HepG2 (cell line): ENCODE data around the gene SMURF2. TPM values are rescaled to one million over a fixed set of nuclear protein-coding genes. Genes with fewer than 3 reads are reported as not detected.

Source experiments
- ARNT ChIP-seq: fragments of 450-650 bp; IDR thresholded peaks from 2 replicates; pipeline ENCODE4 v1.6.1; 2017
- FOXP1 ChIP-seq, 2 experiments: fragments of 450-650 bp in 1 of 2; IDR thresholded peaks; 2 replicates each; pipeline ENCODE4 v1.6.1; 2017 to 2018; ENCODE audit warnings: antibody characterized with exemption in 1 of 2
- MEIS2 ChIP-seq: sonication (generic); formaldehyde crosslinking; IDR thresholded peaks from 2 replicates; pipeline ENCODE4 v1.9.0; 2021; ENCODE audit warnings: mild to moderate bottlenecking, missing genetic modification reagents
- MTA3 ChIP-seq: sonication (generic); formaldehyde crosslinking; IDR thresholded peaks from 2 replicates; pipeline ENCODE4 v1.4.0; 2020; ENCODE audit warnings: missing genetic modification reagents
- NR1H2 ChIP-seq: sonication (generic); formaldehyde crosslinking; IDR thresholded peaks from 2 replicates; pipeline ENCODE4 v1.8.1; 2022; ENCODE audit warnings: low read depth, missing genetic modification reagents, borderline replicate concordance
- RORA ChIP-seq: sonication (generic); formaldehyde crosslinking; IDR thresholded peaks from 2 replicates; pipeline ENCODE4 v1.5.0; 2020; ENCODE audit warnings: mild to moderate bottlenecking, missing genetic modification reagents, moderate library complexity
- SRSF1 ChIP-seq: fragments of 200-400 bp; formaldehyde crosslinking; optimal IDR thresholded peaks from 2 replicates; pipeline ENCODE3; 2017; ENCODE audit warnings: mild to moderate bottlenecking, low read depth, low read length, moderate library complexity
- YY1 ChIP-seq: IDR thresholded peaks from 2 replicates; pipeline ENCODE4 v1.6.1; 2011; ENCODE audit warnings: low read length, low read depth, moderate library complexity, mild to moderate bottlenecking; ENCODE audit not compliant: insufficient read depth, insufficient replicate concordance
- ZNF550 ChIP-seq: sonication (generic); formaldehyde crosslinking; IDR thresholded peaks from 2 replicates; pipeline ENCODE4 v1.4.0; 2020; ENCODE audit warnings: mild to moderate bottlenecking, missing genetic modification reagents, borderline replicate concordance
- ZNF816 ChIP-seq: sonication (generic); formaldehyde crosslinking; IDR thresholded peaks from 2 replicates; pipeline ENCODE4 v1.8.0; 2022; ENCODE audit warnings: missing genetic modification reagents, mild to moderate bottlenecking, borderline replicate concordance
- polyA plus RNA-seq, 8 experiments: library from polyadenylated mRNA; depleted of rRNA in 3 of 8; stranded (reverse) in 7 of 8; unstranded in 1 of 8; fragments of >200 nt; fragmentation: Illumina TruSeq in 4 of 8; extraction: Trizol in 4 of 8; gene quantifications; 2 replicates each; pipeline versions ENCODE4 v1.2.1 to v1.2.3, GENCODE V29; 2011 to 2016; ENCODE audit warnings: low read depth in 4 of 8, missing spikeins in 1 of 8, mixed read lengths in 1 of 8; ENCODE audit not compliant: insufficient read depth in 1 of 8
- total RNA-seq, 5 experiments: library from RNA; depleted of rRNA; stranded (reverse); fragments of >200 nt; fragmentation: Illumina TruSeq; extraction: Trizol; gene quantifications; 2 replicates each; pipeline ENCODE4 v1.2.3, GENCODE V29; 2016; ENCODE audit warnings: low read depth in 1 of 5
- TF ChIP-seq, protein P1 (sequence below): sonication (generic); formaldehyde crosslinking; IDR thresholded peaks from 2 replicates; pipeline ENCODE4 v1.4.0; 2020; ENCODE audit warnings: missing genetic modification reagents, borderline replicate concordance
- TF ChIP-seq, protein P2 (sequence below): sonication (generic); formaldehyde crosslinking; IDR thresholded peaks from 2 replicates; pipeline ENCODE4 v1.4.0; 2020; ENCODE audit warnings: missing genetic modification reagents, borderline replicate concordance
- TF ChIP-seq, protein P3 (sequence below): IDR thresholded peaks from 2 replicates; pipeline ENCODE4 v1.6.1; 2016; ENCODE audit warnings: low read depth, borderline replicate concordance
- TF ChIP-seq, protein P4 (sequence below): sonication (generic); formaldehyde crosslinking; IDR thresholded peaks from 2 replicates; pipeline ENCODE4 v1.4.0; 2020; ENCODE audit warnings: mild to moderate bottlenecking, missing genetic modification reagents

SMURF2 gene
- total and polyA plus RNA-seq, 2 of the 13 experiments (the other 11 are each of a cell fraction or from before 2014, with no cell fraction given) = 14.9 to 24.3 TPM

DNA sequence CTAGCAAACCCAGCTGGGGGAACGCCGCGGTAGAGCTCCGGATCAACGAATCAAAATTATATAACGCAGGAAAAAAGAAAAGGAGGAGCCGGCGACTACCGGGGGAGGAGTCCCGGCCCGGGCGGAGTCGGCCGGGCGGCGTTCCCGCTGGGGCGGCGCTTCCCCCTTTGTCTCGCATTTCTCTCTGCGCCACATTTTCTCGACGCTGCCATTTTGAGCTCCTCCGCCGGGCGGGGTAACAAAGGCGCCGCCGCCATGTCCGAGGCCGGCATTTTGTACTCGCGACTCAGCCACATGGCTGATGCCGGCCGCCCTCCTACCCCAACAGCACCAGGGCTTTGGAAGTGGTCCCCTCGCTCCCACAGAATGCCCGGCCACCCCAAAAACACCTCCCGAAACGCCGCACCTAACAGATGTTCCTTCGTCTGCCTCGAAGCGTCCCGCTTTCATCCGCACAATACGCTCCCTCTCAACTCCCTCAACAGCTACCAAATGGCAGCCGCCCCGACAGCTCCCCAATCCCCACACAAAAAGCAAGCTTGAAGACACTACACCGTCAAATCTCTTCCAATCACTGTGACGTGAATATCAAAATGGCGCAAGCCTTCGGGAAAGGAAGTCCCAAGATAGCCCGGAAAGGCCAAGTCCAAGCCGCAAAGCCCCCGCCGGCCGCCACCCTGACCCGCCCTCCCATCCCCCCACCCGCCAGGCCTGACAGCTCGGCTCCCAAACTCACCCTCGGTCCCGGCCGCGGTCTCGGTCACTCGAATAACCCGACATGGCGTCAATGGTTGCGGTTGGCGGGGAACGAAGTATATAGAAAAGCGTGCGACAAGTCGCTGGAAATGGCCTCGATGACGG is 156.5 kb downstream of the SMURF2 start (continued):
- TF ChIP-seq, protein P1, sequence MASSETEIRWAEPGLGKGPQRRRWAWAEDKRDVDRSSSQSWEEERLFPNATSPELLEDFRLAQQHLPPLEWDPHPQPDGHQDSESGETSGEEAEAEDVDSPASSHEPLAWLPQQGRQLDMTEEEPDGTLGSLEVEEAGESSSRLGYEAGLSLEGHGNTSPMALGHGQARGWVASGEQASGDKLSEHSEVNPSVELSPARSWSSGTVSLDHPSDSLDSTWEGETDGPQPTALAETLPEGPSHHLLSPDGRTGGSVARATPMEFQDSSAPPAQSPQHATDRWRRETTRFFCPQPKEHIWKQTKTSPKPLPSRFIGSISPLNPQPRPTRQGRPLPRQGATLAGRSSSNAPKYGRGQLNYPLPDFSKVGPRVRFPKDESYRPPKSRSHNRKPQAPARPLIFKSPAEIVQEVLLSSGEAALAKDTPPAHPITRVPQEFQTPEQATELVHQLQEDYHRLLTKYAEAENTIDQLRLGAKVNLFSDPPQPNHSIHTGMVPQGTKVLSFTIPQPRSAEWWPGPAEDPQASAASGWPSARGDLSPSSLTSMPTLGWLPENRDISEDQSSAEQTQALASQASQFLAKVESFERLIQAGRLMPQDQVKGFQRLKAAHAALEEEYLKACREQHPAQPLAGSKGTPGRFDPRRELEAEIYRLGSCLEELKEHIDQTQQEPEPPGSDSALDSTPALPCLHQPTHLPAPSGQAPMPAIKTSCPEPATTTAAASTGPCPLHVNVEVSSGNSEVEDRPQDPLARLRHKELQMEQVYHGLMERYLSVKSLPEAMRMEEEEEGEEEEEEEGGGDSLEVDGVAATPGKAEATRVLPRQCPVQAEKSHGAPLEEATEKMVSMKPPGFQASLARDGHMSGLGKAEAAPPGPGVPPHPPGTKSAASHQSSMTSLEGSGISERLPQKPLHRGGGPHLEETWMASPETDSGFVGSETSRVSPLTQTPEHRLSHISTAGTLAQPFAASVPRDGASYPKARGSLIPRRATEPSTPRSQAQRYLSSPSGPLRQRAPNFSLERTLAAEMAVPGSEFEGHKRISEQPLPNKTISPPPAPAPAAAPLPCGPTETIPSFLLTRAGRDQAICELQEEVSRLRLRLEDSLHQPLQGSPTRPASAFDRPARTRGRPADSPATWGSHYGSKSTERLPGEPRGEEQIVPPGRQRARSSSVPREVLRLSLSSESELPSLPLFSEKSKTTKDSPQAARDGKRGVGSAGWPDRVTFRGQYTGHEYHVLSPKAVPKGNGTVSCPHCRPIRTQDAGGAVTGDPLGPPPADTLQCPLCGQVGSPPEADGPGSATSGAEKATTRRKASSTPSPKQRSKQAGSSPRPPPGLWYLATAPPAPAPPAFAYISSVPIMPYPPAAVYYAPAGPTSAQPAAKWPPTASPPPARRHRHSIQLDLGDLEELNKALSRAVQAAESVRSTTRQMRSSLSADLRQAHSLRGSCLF = no peak
- no peak for TF ChIP-seq RORA
- no peak for TF ChIP-seq FOXP1 (IDR thresholded peaks at IDR 0.05)
- no peak for TF ChIP-seq FOXP1 (CRISPR knock-in tag; IDR thresholded peaks at IDR 0.05)
- TF ChIP-seq, protein P2, sequence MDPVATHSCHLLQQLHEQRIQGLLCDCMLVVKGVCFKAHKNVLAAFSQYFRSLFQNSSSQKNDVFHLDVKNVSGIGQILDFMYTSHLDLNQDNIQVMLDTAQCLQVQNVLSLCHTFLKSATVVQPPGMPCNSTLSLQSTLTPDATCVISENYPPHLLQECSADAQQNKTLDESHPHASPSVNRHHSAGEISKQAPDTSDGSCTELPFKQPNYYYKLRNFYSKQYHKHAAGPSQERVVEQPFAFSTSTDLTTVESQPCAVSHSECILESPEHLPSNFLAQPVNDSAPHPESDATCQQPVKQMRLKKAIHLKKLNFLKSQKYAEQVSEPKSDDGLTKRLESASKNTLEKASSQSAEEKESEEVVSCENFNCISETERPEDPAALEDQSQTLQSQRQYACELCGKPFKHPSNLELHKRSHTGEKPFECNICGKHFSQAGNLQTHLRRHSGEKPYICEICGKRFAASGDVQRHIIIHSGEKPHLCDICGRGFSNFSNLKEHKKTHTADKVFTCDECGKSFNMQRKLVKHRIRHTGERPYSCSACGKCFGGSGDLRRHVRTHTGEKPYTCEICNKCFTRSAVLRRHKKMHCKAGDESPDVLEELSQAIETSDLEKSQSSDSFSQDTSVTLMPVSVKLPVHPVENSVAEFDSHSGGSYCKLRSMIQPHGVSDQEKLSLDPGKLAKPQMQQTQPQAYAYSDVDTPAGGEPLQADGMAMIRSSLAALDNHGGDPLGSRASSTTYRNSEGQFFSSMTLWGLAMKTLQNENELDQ (CRISPR knock-in tag) = no peak
- TF ChIP-seq MTA3 = no peak
- TF ChIP-seq MEIS2 = peak; percentile 49; the same call in 1 of the 2 replicates
- TF ChIP-seq YY1 = peak; percentile 98
- TF ChIP-seq, protein P3, sequence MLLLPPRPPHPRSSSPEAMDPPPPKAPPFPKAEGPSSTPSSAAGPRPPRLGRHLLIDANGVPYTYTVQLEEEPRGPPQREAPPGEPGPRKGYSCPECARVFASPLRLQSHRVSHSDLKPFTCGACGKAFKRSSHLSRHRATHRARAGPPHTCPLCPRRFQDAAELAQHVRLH = no peak
- no peak for TF ChIP-seq ARNT
- no peak for TF ChIP-seq ZNF816 (CRISPR knock-in tag)
- peak; percentile 57 for TF ChIP-seq SRSF1
- no peak for TF ChIP-seq ZNF550
- TF ChIP-seq, protein P4, sequence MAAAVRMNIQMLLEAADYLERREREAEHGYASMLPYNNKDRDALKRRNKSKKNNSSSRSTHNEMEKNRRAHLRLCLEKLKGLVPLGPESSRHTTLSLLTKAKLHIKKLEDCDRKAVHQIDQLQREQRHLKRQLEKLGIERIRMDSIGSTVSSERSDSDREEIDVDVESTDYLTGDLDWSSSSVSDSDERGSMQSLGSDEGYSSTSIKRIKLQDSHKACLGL (CRISPR knock-in tag) = peak; percentile 71; the same call in 1 of the 2 replicates
- TF ChIP-seq NR1H2 (CRISPR knock-in tag) = 0 out of 2 replicates have a peak, but pooled peaks have one; percentile 45
